ENCODE data around the gene THEMIS.
"Not testable (repeated sequence)": the region's sequence is repeated elsewhere in the genome, so short reads cannot be mapped to it uniquely, and the experiment has no call there.

Gene THEMIS

DNA sequence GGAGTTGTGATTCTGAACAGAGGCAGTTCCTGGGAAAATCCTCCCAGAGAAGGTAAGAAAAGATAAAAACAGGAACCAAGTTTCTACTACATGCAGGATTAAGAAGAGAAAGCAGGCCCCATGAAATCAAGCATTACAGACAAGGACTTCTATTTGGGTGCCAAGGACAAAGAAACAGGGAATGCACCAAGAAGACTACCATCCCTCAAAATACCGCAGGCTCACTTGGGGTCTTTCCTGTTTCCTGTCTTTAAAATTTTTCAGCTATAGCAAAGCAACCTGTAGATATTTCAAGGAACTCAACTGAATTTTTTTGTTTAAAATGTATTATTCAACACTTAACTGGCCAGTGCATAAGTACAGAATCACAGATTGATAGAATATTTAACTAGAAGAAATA lies 107.5 kb downstream of the THEMIS start:
- no peak for DNase-seq

DNA sequence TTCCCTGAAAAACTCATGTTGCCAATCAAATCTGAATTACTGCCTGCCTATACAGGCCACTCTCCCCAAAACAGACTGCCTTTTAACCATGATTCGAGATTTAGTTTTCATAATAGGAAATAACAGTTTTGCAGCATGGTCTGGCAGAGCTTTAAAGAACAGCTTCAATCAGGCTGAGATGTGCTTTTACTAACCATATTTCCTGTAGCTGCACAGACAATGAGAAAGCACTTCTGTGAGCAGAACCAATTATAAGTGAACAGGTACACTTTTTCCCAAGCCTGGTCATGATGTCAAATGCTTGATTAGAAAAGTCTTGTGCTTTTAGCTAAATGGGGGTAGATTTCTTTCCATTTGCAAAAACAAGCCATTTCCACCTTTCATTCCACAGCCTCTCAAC lies 108.2 kb downstream of the THEMIS start:
- DNase-seq, result no peak

DNA sequence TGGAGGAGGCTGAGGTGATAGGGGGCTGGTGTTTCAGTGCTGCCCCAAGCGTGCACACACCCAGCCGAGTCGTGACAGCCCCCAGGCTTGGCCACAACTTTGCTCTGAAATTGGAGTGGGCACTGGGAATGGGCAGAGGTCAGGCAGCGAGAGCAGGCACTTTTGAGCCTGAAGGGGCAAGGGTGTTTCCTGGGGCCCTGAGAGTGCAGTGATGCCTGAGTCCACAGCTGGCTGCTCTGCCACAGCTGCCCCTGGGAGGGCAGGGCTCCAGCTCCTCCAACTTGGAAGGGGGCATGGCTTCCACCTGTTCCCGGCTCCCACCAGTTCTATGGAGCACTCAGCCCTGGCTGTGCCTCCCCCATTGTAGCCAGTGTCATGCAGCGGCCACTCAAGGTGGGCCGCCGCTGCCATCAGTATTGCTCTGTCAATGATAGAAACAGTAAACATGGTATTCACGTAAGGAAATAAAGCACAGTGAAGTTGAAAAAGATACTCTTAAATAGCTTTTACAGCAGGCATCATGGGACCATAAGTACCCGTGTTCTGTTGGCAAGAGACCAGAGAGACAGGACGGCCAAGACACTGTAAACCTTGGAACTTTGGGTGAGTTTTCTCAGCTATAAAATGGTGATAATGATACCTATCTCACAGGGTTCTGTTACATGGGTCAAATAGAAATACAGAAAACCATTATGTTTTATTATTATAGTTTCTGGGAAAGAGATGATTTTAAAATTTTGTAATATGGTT lies 108.9 kb downstream of the THEMIS start:
- no peak for DNase-seq

DNA sequence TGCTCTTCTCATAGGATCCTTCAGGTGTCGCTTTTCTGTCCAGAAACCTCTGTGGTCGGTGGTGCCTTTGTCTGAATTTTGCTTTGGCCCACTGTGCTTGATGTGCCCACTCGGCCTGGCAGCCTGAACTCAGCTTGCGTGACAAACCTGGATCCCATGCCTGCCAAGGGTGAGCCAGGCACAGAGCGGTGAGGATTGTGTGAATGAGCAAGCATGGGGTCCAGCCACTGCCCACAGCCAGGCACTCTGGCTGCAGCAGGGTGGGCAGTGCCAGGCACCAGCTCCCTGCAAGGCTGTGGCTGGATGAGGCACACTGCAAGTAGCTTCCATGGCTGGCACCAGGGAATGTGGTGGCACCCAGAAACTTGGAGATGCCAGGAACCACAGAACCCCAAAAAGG lies 110.3 kb downstream of the THEMIS start:
- DNase-seq, result no peak

DNA sequence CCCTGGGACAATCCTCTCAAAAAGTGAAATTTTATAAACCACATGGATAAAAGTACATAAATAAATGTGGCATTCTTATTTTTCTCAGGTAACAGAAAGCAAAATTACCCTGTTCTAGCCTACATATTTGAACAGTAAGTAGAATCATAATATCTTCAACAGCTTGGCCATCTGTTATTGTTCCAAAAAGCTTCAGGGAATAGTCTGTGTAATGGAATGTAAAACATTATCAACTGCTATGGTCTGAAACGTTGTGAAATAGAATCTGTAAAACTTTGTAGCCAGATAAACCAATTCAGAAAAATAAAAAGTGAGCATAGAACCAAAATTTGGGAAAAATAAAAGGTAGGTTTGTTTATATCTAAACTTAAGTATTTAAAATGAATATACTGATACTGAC lies 114.7 kb downstream of the THEMIS start:
- no peak for DNase-seq

DNA sequence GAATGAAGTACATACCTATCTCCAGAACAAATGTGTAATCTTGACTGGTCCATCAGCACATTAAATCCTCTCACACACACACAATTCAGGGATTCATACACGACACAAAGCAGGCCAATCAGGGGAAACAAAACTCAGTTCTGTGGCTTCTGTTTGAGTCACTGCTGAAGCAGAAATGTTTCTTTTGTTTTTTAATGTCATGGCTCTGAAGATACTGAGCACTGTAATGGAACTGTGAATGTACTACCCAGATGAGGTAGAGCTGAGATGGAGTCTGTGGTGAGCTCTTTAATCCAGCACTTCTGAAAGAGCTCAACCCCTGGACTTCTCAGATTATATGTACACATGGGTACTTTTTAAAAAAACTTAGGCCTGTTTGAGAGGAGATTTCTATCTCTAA lies 116.4 kb downstream of the THEMIS start:
- DNase-seq, result no peak

DNA sequence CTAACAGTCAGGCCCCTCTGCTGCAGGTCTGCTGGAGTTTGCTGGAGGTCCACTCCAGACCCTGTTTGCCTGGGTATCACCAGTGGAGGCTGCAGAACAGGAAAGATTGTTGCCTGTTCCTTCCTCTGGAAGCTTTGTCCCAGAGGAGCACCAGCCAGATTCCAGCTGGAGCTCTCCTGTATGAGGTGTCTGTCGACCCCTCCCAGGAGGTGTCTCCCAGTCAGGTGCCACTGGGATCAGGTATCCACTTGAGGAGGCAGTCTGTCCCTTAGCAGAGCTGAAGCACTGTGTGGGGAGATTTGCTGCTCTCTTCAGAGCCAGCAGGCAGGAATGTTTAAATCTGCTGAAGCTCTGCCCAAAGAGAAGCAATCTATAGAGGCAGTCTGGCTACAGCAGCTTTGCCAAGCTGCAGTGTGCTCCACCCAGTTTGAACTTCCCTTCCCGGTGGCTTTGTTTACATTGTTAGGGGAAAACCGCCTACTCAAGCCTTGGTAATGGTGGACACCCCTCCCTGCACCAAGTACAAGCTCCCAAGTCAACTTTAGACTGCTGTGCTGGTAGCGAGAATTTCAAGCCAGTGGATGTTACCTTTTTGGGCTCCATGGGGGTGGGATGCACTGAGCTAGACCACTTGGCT lies 119.1 kb downstream of the THEMIS start:
- DNase-seq, result not testable (repeated sequence)

DNA sequence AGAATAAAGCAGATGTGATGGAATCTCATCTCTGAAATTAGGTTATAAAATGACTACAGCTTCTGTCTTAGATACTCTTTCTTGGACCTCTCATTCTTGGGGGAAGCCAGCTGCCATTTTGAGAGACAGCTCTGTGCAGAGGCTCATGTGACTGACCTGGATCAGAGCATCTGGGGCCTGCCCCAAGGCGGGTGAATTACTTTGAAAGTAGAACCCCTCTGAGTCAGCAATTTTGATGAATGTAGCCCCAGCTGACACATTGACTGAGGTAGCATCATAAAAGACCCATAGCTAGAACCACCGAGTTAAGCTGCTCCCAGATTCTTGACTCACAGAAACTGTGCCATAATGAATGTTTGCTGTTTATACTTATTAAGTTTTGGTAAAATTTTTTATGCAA lies 124.5 kb downstream of the THEMIS start:
- no peak for DNase-seq

DNA sequence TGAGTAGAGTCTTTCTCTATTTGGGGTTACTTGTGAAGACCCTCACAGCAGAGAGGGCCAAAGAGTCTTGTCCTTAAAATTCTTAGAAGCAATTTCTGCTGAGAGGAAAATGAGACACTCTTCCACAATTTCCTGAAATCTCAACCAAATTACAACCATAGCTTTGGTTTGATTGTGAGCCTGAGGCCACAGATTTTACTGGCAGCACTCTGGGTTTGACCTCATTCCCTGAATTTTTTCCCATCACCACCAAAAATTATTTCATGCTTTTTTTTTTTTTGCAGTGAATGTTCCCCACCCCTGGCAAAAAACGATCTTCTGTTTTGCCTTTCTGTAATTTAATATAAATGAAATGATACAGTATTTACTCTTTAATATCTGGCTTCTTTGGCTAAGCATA lies 125.5 kb downstream of the THEMIS start:
- no peak for DNase-seq

DNA sequence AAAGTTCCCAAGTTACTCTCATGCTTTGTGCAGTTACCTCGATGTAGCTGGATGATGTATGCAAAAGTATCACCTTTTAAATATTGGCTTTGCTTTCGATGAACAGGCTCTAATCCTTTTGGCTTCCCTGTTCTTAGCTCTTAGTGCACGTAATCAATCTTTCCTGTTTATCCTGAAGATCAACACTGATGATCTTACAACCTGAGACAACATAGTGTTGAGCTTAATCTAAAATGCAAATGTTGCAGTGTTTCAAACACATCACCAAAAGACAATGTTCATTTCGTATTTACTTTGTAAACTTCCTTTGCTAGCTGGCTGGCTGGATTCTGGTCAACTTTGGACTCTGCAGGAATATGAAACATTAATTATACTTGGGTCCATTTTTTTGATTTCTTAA lies 132.1 kb downstream of the THEMIS start:
- DNase-seq, result no peak

DNA sequence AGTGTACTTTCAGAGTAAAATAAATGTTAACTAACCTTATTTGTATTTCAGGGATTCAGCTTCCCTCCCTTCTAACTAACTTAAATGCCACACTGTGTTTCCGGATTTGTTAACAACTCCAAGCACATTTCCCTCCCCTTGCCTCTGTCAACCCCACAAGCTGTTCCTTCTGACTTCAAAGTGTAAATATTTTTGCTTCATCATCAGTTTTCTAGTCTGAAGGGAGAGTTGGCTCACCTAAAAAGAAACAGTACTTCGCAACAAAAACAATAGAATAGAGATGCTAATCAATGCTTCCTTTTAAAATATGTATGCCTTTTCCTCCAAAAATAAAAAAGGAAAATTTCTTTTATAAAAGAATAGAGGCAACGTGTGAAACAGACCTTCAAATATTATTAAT lies 132.6 kb downstream of the THEMIS start:
- DNase-seq, result no peak

DNA sequence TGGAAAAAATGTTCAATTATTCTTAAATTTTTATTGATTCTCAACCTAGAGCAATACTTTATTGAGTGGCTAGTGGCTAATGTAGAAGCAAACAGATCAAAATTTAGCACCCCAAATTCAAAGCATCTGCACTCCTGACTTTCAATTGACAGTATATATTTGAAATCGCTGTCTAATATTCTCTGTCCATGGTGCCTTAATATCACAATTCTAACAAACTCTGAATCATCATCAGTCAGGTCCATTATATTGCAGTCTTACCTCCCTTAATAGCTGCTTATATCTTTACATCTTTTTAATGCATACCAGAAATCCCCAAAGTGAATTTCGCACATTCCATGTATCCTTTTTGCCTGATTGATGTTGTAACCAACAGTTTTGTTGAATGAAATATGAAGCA lies 134.9 kb downstream of the THEMIS start:
- DNase-seq, result no peak

DNA sequence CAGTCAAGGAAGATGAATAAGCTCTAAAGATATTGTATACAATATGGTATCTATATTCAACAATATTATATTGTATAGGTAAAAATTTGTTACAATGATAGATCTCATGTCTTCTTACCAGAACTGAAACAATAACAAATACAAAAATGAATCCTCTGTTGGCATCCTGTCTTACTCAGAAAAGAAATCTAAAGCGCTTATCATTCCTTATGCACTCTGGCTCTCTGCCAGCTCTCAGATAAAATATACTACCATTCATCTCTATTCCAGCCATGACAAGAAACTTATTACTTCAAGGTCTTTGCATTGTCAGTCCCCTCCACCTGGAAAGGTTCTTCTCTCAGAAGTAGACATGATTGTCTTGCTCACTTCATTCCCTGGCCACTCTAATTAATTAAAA lies 138.6 kb downstream of the THEMIS start:
- DNase-seq, result no peak

DNA sequence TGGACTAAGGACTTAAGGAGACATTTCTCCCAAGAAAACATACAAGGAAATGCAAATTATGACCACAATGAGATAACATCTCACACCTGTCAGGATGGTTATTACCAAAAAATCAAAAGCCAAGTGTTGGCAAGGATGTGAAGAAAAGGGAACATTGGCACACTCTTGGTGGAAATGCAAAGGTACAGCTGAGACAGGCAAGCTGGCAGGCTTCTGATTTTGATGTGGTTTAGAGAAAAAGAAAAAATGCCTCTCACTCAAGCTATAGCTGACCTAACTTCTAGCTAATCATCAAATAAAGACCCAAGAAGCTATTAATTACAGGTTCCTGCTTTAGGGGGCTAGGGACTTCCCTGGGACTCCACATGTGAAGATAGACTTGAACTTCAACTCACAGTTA lies 139.8 kb downstream of the THEMIS start:
- no peak for DNase-seq

DNA sequence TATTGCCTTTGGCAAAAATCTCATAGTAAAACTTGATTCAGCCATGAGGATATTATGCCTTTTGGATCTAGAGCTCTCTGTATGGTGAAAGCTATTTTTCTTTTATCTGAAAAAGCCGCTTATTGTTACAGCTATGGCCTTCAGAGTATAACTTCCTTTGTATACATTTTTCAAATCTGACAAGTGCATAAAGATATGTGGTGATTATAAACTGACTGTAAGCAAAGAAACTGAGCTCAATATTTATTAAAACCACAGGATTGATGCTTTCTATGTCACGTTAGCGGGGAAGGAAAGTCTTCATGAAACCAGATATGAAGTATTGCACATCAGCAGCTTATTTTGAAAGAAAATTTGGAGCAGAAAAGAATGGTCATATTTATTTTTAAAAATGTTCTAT lies 151.8 kb downstream of the THEMIS start:
- DNase-seq, result no peak

DNA sequence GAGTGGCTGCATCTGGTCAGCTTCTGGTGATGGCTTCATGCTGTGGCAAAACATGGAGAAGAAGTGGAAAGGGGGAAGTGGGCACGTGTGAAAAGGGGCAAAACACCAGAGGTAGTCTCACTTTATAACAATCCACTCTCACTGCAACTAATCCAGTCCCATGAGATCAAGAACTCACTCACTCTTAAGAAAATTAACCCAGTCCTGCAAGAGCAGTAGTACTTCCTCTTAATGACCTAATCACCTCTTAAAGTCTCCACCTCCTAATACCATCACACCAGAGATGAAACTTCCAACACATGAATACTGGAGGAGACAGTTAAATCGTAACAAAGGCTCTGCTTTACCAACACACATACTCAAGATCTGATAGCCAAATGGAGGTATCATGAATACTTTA lies 152.6 kb downstream of the THEMIS start:
- no peak for DNase-seq

DNA sequence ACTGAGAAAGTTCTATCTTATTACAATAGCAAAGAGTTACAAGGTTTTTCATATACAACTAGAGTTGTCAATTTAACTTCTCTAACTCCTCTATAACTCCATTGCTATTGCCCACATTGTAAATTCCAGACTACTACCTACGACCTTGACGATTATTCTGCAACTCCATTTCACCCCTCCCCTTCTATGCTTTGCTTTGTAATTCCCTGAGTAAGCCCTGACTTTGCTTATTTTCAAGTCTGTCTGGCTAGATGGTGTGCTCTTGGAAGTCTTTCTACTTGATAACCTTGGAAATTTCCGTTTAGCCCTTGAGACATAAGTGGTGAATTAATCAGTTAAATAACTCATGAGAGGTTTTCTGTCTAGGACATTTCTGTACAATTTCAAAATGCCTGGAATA lies 162.4 kb downstream of the THEMIS start:
- no peak for DNase-seq

DNA sequence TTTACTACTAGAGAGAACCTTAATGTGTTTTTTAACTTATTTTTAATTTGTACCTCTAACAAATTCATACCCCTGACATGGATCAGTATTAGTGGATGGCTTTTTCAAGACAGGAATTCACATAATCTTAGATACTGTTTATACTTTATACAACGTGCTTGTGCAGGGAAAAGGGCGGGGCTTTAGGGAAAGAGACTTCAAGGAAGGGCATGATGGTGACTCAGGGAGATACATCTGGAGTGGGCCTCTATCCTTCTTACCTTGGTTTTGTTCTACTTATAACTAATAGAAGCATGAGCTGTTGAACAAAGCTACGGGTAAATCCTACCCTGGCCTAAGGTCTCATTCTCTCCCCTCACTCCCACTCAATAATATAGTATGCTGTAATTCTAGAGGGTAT lies 163.1 kb downstream of the THEMIS start:
- no peak for DNase-seq

DNA sequence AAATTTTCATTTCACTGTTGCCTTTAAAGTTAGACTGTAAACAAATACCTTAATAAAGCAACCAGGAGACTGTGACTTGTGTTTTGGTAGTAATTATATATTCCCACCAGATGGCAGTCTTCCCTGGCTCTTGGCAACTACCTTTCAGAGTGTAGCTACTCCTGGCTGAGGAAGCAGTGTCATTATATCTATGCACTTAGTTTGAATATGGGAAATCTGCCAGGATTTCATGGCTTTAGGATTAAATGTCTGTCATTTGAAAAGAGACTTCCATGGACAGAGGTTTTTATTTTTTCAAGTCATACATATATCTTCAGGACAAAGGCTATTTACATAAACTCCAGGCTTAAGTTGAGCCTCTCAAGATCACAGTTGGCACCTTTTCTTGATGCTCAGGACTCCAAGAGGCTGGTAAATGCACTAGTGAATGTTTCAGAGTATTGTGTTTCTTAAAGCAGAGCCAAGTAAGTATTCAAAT lies 163.8 kb downstream of the THEMIS start:
- no peak for DNase-seq

DNA sequence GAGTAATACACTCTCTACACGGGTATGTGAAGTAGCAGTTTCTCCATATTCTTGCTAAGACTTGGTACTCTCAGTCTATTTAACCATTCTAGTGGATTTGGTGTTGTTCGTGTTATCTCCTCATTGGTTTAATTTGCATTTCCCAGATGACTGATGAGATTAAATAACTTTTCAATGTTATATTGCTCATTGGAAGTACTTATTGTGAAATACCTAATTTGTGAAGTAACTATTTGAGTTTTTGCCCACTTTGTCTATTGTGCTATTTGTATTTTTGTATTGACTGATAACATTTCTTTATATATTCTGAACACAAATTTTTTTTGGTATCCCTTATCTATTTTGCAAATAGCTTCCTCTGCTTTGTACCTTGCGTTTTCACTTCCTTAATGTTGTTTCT lies 167.9 kb downstream of the THEMIS start:
- DNase-seq, result no peak

DNA sequence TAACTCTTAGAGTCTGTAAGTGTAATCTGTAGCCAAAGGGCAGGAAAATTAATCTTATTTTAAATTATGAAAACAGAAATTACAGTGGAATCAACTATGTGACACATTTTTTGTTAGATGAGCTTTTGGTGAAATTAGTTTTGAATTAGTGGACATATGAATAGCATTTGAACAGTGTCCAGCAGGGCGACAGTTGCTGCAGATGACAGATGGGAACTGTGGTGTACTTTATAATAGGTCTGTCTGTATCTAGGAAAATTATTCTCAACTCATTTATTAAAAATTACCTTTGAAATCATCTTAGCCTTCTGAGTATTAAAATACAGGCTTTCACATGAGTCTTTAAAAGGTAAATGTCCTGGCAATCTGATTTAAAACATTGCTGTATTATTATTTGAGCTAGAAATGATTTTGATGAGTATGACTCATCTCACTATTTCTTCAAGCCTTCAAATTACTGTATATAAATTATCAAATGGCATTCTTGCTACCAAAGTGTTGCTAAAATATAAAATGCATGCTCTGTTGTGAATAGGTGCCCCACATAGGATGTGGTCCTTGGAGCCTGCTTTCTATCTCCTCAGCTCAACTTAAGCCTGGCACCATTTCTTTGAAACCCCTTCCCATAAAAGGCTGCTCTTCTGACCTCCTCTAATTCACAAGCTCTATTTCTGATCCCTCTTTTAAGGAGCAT lies 173.5 kb downstream of the THEMIS start:
- no peak for DNase-seq

DNA sequence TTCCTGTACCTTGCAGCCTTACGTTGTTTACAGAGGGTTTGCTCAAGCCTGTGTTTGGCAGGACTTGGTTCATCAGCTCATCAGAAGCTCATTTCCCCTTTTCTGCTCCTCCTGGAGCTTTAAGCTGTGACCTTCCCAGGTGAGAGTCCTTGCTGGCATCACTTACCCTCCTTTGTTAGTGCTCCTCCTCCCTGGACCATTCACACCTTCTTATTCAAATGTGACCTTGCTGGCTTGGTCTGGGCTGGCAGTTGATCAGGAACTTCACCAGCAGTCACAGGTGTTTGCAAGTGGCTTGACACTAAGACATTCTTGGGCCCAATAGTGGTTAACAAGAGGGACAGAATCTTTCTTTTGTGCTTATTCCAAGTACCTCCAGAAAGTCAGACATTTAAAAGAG lies 175.0 kb downstream of the THEMIS start:
- no peak for DNase-seq

DNA sequence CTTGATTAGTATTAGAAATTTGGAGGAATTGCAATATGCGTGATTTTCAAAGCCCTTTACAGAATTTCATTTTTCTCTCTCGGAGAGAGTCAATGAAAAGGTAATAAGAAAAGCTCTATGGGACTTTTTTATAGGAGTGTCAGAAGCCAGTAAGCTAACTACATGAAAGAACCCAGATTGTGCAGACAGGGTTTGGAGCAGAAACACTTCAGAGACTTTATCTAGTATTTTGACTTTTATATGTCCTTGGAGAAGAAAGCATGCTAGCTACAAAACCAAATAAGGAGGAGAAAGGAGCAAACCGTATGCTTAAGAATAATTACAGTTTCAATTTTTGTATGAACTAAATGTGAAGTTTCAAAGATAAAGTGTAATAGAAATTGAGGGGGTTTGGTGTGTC lies 182.2 kb downstream of the THEMIS start:
- DNase-seq, result no peak

DNA sequence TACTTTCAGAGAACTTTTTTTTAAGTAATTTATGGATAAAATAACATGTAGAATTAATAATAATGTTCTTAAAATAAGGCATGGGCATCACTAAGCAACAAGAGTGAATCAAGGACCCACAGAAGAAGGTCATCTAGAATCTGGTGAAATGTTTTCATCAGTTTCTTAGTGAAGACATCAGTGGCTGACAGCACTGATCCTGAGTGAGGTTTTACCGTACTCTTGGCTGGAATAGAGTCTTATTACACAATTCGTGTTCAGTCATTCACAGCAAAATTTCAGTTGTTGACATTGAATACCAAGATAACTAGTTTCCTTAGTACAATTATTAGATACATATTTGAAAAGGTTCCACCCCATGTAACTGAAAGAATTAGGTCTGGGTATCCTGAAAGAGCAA lies 183.5 kb downstream of the THEMIS start:
- no peak for DNase-seq

All from NK-92 treated with Interleukin-12 subunit alpha and Interleukin-12 subunit beta, amount 100 ng/mL, for 24 hours (cell line).